Endothelial cell of umbilical vein (primary cell): Measurements from ENCODE around the gene MBOAT2. TPM values are rescaled to one million over a fixed set of nuclear protein-coding genes. Genes with fewer than 3 reads are reported as not detected.

Source experiments
- BruUV-seq: library from RNA; stranded (reverse); fragments of 400-500 nt; replicated peaks from 2 replicates; lab custom pipeline; 2021; lab: Mats Ljungman, UMichigan
- CTCF ChIA-PET: fragments of 300-600, 350-600 bp; sonication (Branson Sonifier 250); formaldehyde crosslinking; loops from one replicate; lab custom pipeline; 2021; ENCODE audit warnings: antibody characterized with exemption, inconsistent platforms; lab: Charles Lee
- POLR2A ChIA-PET: fragments of 300-600, 350-600 bp; sonication (Branson Sonifier 250); formaldehyde crosslinking; loops from one replicate; lab custom pipeline; 2021; ENCODE audit warnings: antibody characterized with exemption, inconsistent platforms; lab: Charles Lee
- DNase-seq: peaks from one replicate; pipeline ENCODE4 v3.0.0-alpha.2; 2011; ENCODE audit warnings: low read depth, low spot score
- FAIRE-seq: peaks from 2 replicates; lab custom pipeline; 2011; peaks lifted over from hg19 to GRCh38; lab: Jason Lieb, UNC
- H2AFZ ChIP-seq: 2 replicates; pipeline ENCODE4 v1.6.0; 2012; ENCODE audit warnings: low read depth, low read length, control low read depth, inconsistent platforms
- H3K27ac ChIP-seq: 2 replicates; pipeline ENCODE4 v1.5.1; 2011; ENCODE audit warnings: low read depth, mild to moderate bottlenecking, control low read depth, low read length, moderate library complexity; ENCODE audit not compliant: insufficient read depth
- H3K27me3 ChIP-seq, 2 experiments: 2 replicates each; pipeline versions ENCODE4 v1.6.0 to v1.6.1; 2011; ENCODE audit warnings: low read length in 2 of 2, mixed read lengths in 1 of 2; ENCODE audit not compliant: control insufficient read depth in 2 of 2, insufficient read depth in 2 of 2
- H3K36me3 ChIP-seq, 2 experiments: 2 replicates in 1 of 2; 3 replicates in 1 of 2; pipeline ENCODE4 v1.5.1; 2011; ENCODE audit warnings: low read length in 2 of 2, mild to moderate bottlenecking in 1 of 2, moderate library complexity in 1 of 2; ENCODE audit not compliant: control insufficient read depth in 2 of 2, insufficient read depth in 2 of 2; ENCODE audit errors: extremely low read depth in 1 of 2
- H3K4me1 ChIP-seq: 3 replicates; pipeline ENCODE4 v1.5.1; 2011; ENCODE audit warnings: mild to moderate bottlenecking, low read length; ENCODE audit not compliant: control insufficient read depth, insufficient read depth; ENCODE audit errors: extremely low read depth
- H3K4me2 ChIP-seq: 2 replicates; pipeline ENCODE4 v1.6.1; 2011; ENCODE audit warnings: low read length, control low read depth, mixed read lengths; ENCODE audit not compliant: insufficient read depth
- H3K4me3 ChIP-seq, 3 experiments: fragments of 200-600 bp in 1 of 3; sonication (generic), shearing (Covaris generic) in 1 of 3; replicated peaks in 1 of 3; 2 replicates each; pipeline ENCODE4 v1.5.1; 2011 to 2016; ENCODE audit warnings: control low read depth in 3 of 3, low read length in 3 of 3, mild to moderate bottlenecking in 2 of 3, inconsistent platforms in 1 of 3, low read depth in 1 of 3, moderate library complexity in 1 of 3; ENCODE audit not compliant: insufficient read depth in 1 of 3
- H3K79me2 ChIP-seq: 2 replicates; pipeline ENCODE4 v1.6.0; 2012; ENCODE audit warnings: low read length, inconsistent platforms; ENCODE audit not compliant: control insufficient read depth, insufficient read depth
- H3K9ac ChIP-seq: replicated peaks from 2 replicates; pipeline ENCODE3; 2011; ENCODE audit warnings: low read length, control low read depth; ENCODE audit not compliant: insufficient read depth; ENCODE audit errors: extremely low read depth
- H3K9me1 ChIP-seq: replicated peaks from 3 replicates; pipeline ENCODE4 v1.6.0; 2011; ENCODE audit warnings: mild to moderate bottlenecking, low read length; ENCODE audit not compliant: control insufficient read depth, insufficient read depth; ENCODE audit errors: extremely low read depth
- H3K9me3 ChIP-seq: replicated peaks from 2 replicates; pipeline ENCODE4 v1.5.1; 2012; ENCODE audit warnings: low read length, inconsistent platforms; ENCODE audit not compliant: control insufficient read depth, insufficient read depth
- H4K20me1 ChIP-seq: replicated peaks from 2 replicates; pipeline ENCODE3; 2011; ENCODE audit warnings: mild to moderate bottlenecking, low read length; ENCODE audit not compliant: control insufficient read depth, insufficient read depth; ENCODE audit errors: extremely low read depth
- EZH2 ChIP-seq: IDR thresholded peaks from 2 replicates; pipeline ENCODE4 v1.6.1; 2012; ENCODE audit warnings: borderline replicate concordance, low read depth, mild to moderate bottlenecking, moderate library complexity, low read length, inconsistent platforms; ENCODE audit not compliant: severe bottlenecking
- FOS ChIP-seq: IDR thresholded peaks from 2 replicates; pipeline ENCODE4 v1.6.1; 2011; ENCODE audit warnings: mild to moderate bottlenecking, low read length, moderate library complexity, borderline replicate concordance; ENCODE audit not compliant: insufficient read depth
- GATA2 ChIP-seq: IDR thresholded peaks from 2 replicates; pipeline ENCODE4 v1.7.0; 2011; ENCODE audit warnings: low read depth, mild to moderate bottlenecking, moderate library complexity, mixed read lengths, low read length; ENCODE audit not compliant: insufficient read length, insufficient read depth
- JUN ChIP-seq: IDR thresholded peaks from 2 replicates; pipeline ENCODE4 v1.6.1; 2011; ENCODE audit warnings: borderline replicate concordance, low read depth; ENCODE audit not compliant: insufficient read length, insufficient read depth
- MYC ChIP-seq: IDR thresholded peaks from one replicate; pipeline ENCODE4 v1.6.1; 2011; ENCODE audit warnings: mild to moderate bottlenecking, low read depth, low read length
- POLR2A ChIP-seq: IDR thresholded peaks from 2 replicates; pipeline ENCODE4 v1.6.1; 2012; ENCODE audit warnings: low read depth, mild to moderate bottlenecking, control low read depth, low read length
- POLR2AphosphoS5 ChIP-seq: IDR thresholded peaks from 2 replicates; pipeline ENCODE4 v1.6.1; 2012; ENCODE audit warnings: low read depth, mild to moderate bottlenecking, control low read depth, low read length, moderate library complexity; ENCODE audit not compliant: insufficient read depth
- dilution Hi-C: fragments of 300-500 bp; cut with MboI; formaldehyde crosslinking; loops from one replicate; pipeline ENCODE4 v1.15.0; 2019; ENCODE audit warnings: low sequenced_read_pairs; ENCODE audit not compliant: extremely low pct_ligation_motif_present
- intact Hi-C: fragments of 100-400 bp; cut with micrococcal nuclease; formaldehyde crosslinking; loops from one replicate; pipeline ENCODE4 v1.10.0; 2022
- polyA plus RNA-seq, 4 experiments: library from polyadenylated mRNA; depleted of rRNA in 3 of 4; stranded (reverse) in 3 of 4; unstranded in 1 of 4; fragments of >200 nt; gene quantifications; 2 replicates each; pipeline versions ENCODE4 v1.2.1 to v1.2.3, GENCODE V29; 2011 to 2012; ENCODE audit warnings: missing spikeins in 1 of 4
- total RNA-seq: library from RNA; stranded (reverse); gene quantifications from 2 replicates; pipeline ENCODE4 v1.2.3, GENCODE V29; 2021
- TF ChIP-seq, protein P1 (sequence below), 2 donors: IDR thresholded peaks; 1 replicate in 1 of 2; 2 replicates in 1 of 2; pipeline ENCODE4 v1.5.1; 2011; ENCODE audit warnings: low read length in 2 of 2, mild to moderate bottlenecking in 2 of 2, moderate library complexity in 2 of 2, control low read depth in 1 of 2, inconsistent platforms in 1 of 2, low read depth in 1 of 2; ENCODE audit not compliant: insufficient read depth in 1 of 2; ENCODE audit errors: extremely low read depth in 1 of 2
- TF ChIP-seq, protein P2 (sequence below): IDR thresholded peaks from 2 replicates; pipeline ENCODE4 v1.6.1; 2011; ENCODE audit not compliant: insufficient read depth, insufficient read length

MBOAT2 gene
- total and polyA plus RNA-seq, 2 donors (not counting 3 experiments of a cell fraction or from before 2014, with no cell fraction given): 10.9 to 22.1 TPM

DNA sequence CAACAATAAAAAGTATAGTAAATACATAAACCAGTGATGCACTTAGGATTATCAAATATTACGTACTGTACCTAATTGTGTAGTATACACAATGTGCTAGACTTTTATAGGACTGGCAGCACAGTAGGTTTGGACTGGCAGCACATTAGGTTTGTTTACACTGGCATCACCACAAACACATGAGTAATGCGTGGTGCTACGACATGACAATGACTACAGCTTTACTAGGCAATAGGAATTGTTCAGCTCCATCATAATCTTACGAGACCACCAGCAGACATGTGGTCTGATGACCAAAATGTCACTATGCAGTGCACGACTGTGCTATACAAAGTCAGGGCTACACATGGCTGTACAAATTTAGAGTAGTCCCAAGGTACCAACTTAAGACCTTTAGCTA, 2.3 kb downstream of the MBOAT2 start:
- no peak overlapping the region for H3K9ac ChIP-seq
- peaks cover 11% of the 10 kb centered on the region for H3K4me1 ChIP-seq
- dilution Hi-C loops (no loop called here), intact Hi-C loops (loop anchor here (1.0 to 5.0 kb wide), 3 partner anchors 17 to 129 kb away; no protein-coding TSS in a partner anchor)
- no peaks in the 10 kb centered on the region for H3K9me1 ChIP-seq
- peak; percentile 48 for DNase-seq
- ChIA-PET POLR2A (no interaction called here), CTCF (interaction anchor here (0.6 to 1.3 kb wide), 2 partner anchors 11 to 172 kb away, joined by 3 read pairs; no protein-coding TSS in a partner anchor)
- no TSS peak for BruUV-seq
- no peaks in the 10 kb centered on the region for H4K20me1 ChIP-seq
- H2AFZ ChIP-seq: no peak overlapping the region
- H3K27ac ChIP-seq: peak overlapping the region; percentile 5
- H3K27me3 ChIP-seq: no peaks in the 10 kb centered on the region
- H3K4me2 ChIP-seq: no peak overlapping the region
- no peaks in the 10 kb centered on the region for H3K9me3 ChIP-seq
- peaks cover 2% of the 10 kb centered on the region for H3K79me2 ChIP-seq
- no peak overlapping the region for H3K4me3 ChIP-seq
- peak; percentile 31 for TF ChIP-seq FOS
- no peak for TF ChIP-seq POLR2A
- no peaks in the 10 kb centered on the region for H3K36me3 ChIP-seq
- peak; percentile 38 for FAIRE-seq

DNA sequence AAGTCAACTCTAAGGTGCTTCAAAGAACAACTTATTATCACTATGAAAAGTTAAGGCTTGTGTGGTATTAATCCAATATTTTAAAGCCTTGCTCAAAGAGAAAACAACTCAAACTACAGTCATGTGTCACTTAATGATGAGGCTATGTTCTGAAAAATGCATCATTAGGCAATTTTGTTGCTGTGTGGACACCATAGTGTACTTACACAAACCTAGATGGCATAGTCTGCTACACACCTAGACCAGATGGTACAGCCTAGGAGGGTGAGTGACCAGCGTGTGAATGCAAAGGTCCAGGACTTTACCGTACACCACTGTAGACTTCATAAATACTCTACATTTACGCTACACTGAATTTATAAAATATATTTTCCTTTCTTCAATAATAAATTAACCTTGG, 3.0 kb downstream of the MBOAT2 start:
- CTCF ChIA-PET: interaction anchor here (1.3 kb wide), 1 partner anchor 10 kb away, joined by 3 read pairs; no protein-coding TSS in a partner anchor

More for the DNA sequence above, 3.0 kb downstream of the MBOAT2 start:
- no peaks in the 10 kb centered on the region for H3K9me1 ChIP-seq
- POLR2A ChIA-PET: no interaction called here
- H3K9me3 ChIP-seq: no peaks in the 10 kb centered on the region
- H2AFZ ChIP-seq: no peak overlapping the region
- H3K79me2 ChIP-seq: peaks cover 2% of the 10 kb centered on the region
- DNase-seq (no peak), FAIRE-seq (no peak)
- H3K27me3 ChIP-seq: no peaks in the 10 kb centered on the region
- peaks cover 11% of the 10 kb centered on the region for H3K4me1 ChIP-seq
- no TSS peak for BruUV-seq
- H3K9ac ChIP-seq: no peak overlapping the region
- H4K20me1 ChIP-seq: no peaks in the 10 kb centered on the region
- dilution Hi-C loops: no loop called here
- no peak overlapping the region for H3K4me3 ChIP-seq
- H3K36me3 ChIP-seq: no peaks in the 10 kb centered on the region
- H3K4me2 ChIP-seq: no peak overlapping the region
- TF ChIP-seq, protein P1, sequence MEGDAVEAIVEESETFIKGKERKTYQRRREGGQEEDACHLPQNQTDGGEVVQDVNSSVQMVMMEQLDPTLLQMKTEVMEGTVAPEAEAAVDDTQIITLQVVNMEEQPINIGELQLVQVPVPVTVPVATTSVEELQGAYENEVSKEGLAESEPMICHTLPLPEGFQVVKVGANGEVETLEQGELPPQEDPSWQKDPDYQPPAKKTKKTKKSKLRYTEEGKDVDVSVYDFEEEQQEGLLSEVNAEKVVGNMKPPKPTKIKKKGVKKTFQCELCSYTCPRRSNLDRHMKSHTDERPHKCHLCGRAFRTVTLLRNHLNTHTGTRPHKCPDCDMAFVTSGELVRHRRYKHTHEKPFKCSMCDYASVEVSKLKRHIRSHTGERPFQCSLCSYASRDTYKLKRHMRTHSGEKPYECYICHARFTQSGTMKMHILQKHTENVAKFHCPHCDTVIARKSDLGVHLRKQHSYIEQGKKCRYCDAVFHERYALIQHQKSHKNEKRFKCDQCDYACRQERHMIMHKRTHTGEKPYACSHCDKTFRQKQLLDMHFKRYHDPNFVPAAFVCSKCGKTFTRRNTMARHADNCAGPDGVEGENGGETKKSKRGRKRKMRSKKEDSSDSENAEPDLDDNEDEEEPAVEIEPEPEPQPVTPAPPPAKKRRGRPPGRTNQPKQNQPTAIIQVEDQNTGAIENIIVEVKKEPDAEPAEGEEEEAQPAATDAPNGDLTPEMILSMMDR (IDR thresholded peaks at IDR 0.05; ENCODE audit: extremely low read depth in 1 of 2, insufficient read depth in 1 of 2, low read depth in 1 of 2, low read length in 2 of 2): no peak
- TF ChIP-seq GATA2 (no peak), POLR2A (no peak), MYC (no peak), JUN (no peak), FOS (no peak), EZH2 (no peak), POLR2AphosphoS5 (no peak)
- TF ChIP-seq, protein P2, sequence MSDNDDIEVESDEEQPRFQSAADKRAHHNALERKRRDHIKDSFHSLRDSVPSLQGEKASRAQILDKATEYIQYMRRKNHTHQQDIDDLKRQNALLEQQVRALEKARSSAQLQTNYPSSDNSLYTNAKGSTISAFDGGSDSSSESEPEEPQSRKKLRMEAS: no peak
- H3K27ac ChIP-seq: no peak overlapping the region
- intact Hi-C loops: loop anchor here (5.0 kb wide), 2 partner anchors 107 to 128 kb away; no protein-coding TSS in a partner anchor
